Suprapubic skin (tissue), 4 donors: ENCODE data around the gene TAOK2. TPM values are rescaled to one million over a fixed set of nuclear protein-coding genes. Genes with fewer than 3 reads are reported as not detected.

Experiments
- DNase-seq, 2 donors: peaks; one replicate each; pipeline ENCODE4 v3.0.0-alpha.2; 2019; ENCODE audit warnings: low spot score in 2 of 2
- H3K27ac ChIP-seq: fragments of 200-600 bp; sonication (generic); one replicate; pipeline ENCODE4 v1.5.1; 2019
- H3K27me3 ChIP-seq: fragments of 200-600 bp; sonication (generic); one replicate; pipeline ENCODE4 v1.5.1; 2019
- H3K36me3 ChIP-seq: fragments of 200-600 bp; sonication (generic); one replicate; pipeline ENCODE4 v1.5.1; 2019
- H3K4me1 ChIP-seq: fragments of 200-600 bp; sonication (generic); one replicate; pipeline ENCODE4 v1.5.1; 2019
- H3K4me3 ChIP-seq: fragments of 200-600 bp; sonication (generic); one replicate; pipeline ENCODE4 v1.5.1; 2019; ENCODE audit warnings: mild to moderate bottlenecking
- H3K9me3 ChIP-seq: fragments of 200-600 bp; sonication (generic); one replicate; pipeline ENCODE4 v1.5.1; 2019
- CTCF ChIP-seq, 2 donors: fragments of 200-600 bp in 1 of 2; fragments of 450-650 bp in 1 of 2; sonication (generic) in 1 of 2; IDR thresholded peaks; one replicate each; pipeline ENCODE4 v1.5.1; 2016 to 2019; ENCODE audit warnings: antibody characterized with exemption in 2 of 2, mild to moderate bottlenecking in 1 of 2, moderate library complexity in 1 of 2
- EP300 ChIP-seq: sonication (generic); formaldehyde crosslinking; IDR thresholded peaks from one replicate; pipeline ENCODE4 v1.6.1; 2017; ENCODE audit warnings: antibody characterized with exemption
- POLR2A ChIP-seq, 2 donors: fragments of 450-650 bp; IDR thresholded peaks; one replicate each; pipeline ENCODE4 v1.6.1; 2017; ENCODE audit warnings: antibody characterized with exemption in 2 of 2, mild to moderate bottlenecking in 2 of 2, moderate library complexity in 2 of 2
- POLR2AphosphoS5 ChIP-seq, 3 donors: sonication (generic); formaldehyde crosslinking; IDR thresholded peaks; one replicate each; pipeline ENCODE4 v1.6.1; 2017; ENCODE audit warnings: antibody characterized with exemption in 3 of 3
- WGBS: methylation state at CpG from one replicate; pipeline ENCODE4 v1.1.5; 2018; 5-methylcytosine and 5-hydroxymethylcytosine counted together
- total RNA-seq, 4 donors: library from RNA; depleted of rRNA; stranded (reverse); fragments of >200 nt; gene quantifications; one replicate each; pipeline ENCODE4 v1.1.0, GENCODE V29; 2016

Gene TAOK2
- total RNA-seq, 4 donors from 2014 or later: 29.1 to 54.4 (median 39.1) TPM

- 95% methylated on average over 27 of the region's 28 CpGs for WGBS
- TF ChIP-seq EP300 (no peak), CTCF (IDR thresholded peaks at IDR 0.05) (no peak), POLR2A (IDR thresholded peaks at IDR 0.05) (no peak), POLR2AphosphoS5 (IDR thresholded peaks at IDR 0.05) (no peak)
- Histone ChIP-seq H3K36me3 (peaks cover 100% of the 10 kb centered on the region), H3K9me3 (no peaks in the 10 kb centered on the region), H3K4me1 (no peaks in the 10 kb centered on the region), H3K4me3 (no peak overlapping the region), H3K27ac (no peak overlapping the region), H3K27me3 (no peaks in the 10 kb centered on the region)
- DNase-seq: peak in 1 of 2 donors; percentile 49
Measured at GRCh38 chr16:29985271-29985811, 11.7 kb downstream of the TAOK2 start.

- DNase-seq: no peak
- Histone ChIP-seq H3K4me1 (no peaks in the 10 kb centered on the region), H3K4me3 (no peak overlapping the region), H3K9me3 (no peaks in the 10 kb centered on the region), H3K27ac (no peak overlapping the region), H3K36me3 (peaks cover 100% of the 10 kb centered on the region), H3K27me3 (no peaks in the 10 kb centered on the region)
- 93% methylated on average over 19 of the region's 20 CpGs for WGBS
- TF ChIP-seq POLR2A (IDR thresholded peaks at IDR 0.05): no peak
- TF ChIP-seq POLR2AphosphoS5 (IDR thresholded peaks at IDR 0.05): no peak
- no peak for TF ChIP-seq CTCF (IDR thresholded peaks at IDR 0.05)
- no peak for TF ChIP-seq EP300
Measured at GRCh38 chr16:29986231-29986630, 12.6 kb downstream of the TAOK2 start.

- Histone ChIP-seq H3K4me3 (no peak overlapping the region), H3K27ac (no peak overlapping the region), H3K36me3 (peaks cover 100% of the 10 kb centered on the region), H3K27me3 (no peaks in the 10 kb centered on the region), H3K4me1 (no peaks in the 10 kb centered on the region), H3K9me3 (no peaks in the 10 kb centered on the region)
- WGBS: 79% methylated on average over 5 of the region's 5 CpGs
- DNase-seq: no peak
- TF ChIP-seq POLR2AphosphoS5 (IDR thresholded peaks at IDR 0.05): no peak
- TF ChIP-seq CTCF (IDR thresholded peaks at IDR 0.05): no peak
- no peak for TF ChIP-seq POLR2A (IDR thresholded peaks at IDR 0.05)
- TF ChIP-seq EP300: no peak
Measured at GRCh38 chr16:29986931-29987330, 13.3 kb downstream of the TAOK2 start.

GRCh38 chr16:29987371-29988085 lies 13.9 kb downstream of the TAOK2 start:
- Histone ChIP-seq H3K4me3 (no peak overlapping the region), H3K27me3 (no peaks in the 10 kb centered on the region), H3K36me3 (peaks cover 100% of the 10 kb centered on the region), H3K9me3 (no peaks in the 10 kb centered on the region), H3K27ac (no peak overlapping the region), H3K4me1 (no peaks in the 10 kb centered on the region)
- TF ChIP-seq POLR2AphosphoS5 (IDR thresholded peaks at IDR 0.05) (no peak), EP300 (no peak), CTCF (IDR thresholded peaks at IDR 0.05) (no peak), POLR2A (IDR thresholded peaks at IDR 0.05) (no peak)
- peak in 1 of 2 donors; percentile 56 for DNase-seq
- WGBS: 97% methylated on average over 3 of the region's 35 CpGs

- H3K4me3 ChIP-seq: no peak overlapping the region
- TF ChIP-seq EP300 (no peak), CTCF (IDR thresholded peaks at IDR 0.05) (no peak), POLR2AphosphoS5 (IDR thresholded peaks at IDR 0.05) (no peak), POLR2A (IDR thresholded peaks at IDR 0.05) (no peak)
- 86% methylated on average over 17 of the region's 17 CpGs for WGBS
- H3K27ac ChIP-seq: no peak overlapping the region
- no peaks in the 10 kb centered on the region for H3K27me3 ChIP-seq
- peaks cover 100% of the 10 kb centered on the region for H3K36me3 ChIP-seq
- H3K4me1 ChIP-seq: peaks cover 2% of the 10 kb centered on the region
- DNase-seq: peak in 1 of 2 donors; percentile 57
- H3K9me3 ChIP-seq: no peaks in the 10 kb centered on the region
Measured at GRCh38 chr16:29988346-29989075, 14.8 kb downstream of the TAOK2 start.
